SK-N-SH treated with all-trans-retinoic acid at 6 μM for 48 hours (cell line): ENCODE results near the gene MARCHF10.

Experiments used
- ATAC-seq: fragments of 200-7000 bp; cut with Tn5 transposase; 3 replicates; pipeline ENCODE4 v1.9.1; 2020; ENCODE audit warnings: mild to moderate bottlenecking, moderate library complexity
- ARNTL ChIP-seq: fragments of 450-650 bp; formaldehyde crosslinking; IDR thresholded peaks from 2 replicates; pipeline ENCODE4 v1.5.0; 2020; ENCODE audit warnings: low read depth, mild to moderate bottlenecking, moderate library complexity, borderline replicate concordance
- BACH2 ChIP-seq: fragments of 250-450 bp; sonication (Bioruptor Pico); IDR thresholded peaks from 2 replicates; pipeline ENCODE4 v1.9.0; 2021; ENCODE audit warnings: mild to moderate bottlenecking, borderline replicate concordance
- CSDC2 ChIP-seq: fragments of 250-450 bp; sonication (Bioruptor Pico); IDR thresholded peaks from 2 replicates; pipeline ENCODE4 v1.5.0; 2020; ENCODE audit warnings: mild to moderate bottlenecking, moderate library complexity
- GLIS3 ChIP-seq: fragments of 250-450 bp; sonication (Bioruptor Pico); IDR thresholded peaks from 2 replicates; pipeline ENCODE4 v1.5.0; 2020; ENCODE audit warnings: mild to moderate bottlenecking, moderate library complexity
- ISL1 ChIP-seq: fragments of 250-450 bp; sonication (Bioruptor Pico); IDR thresholded peaks from 2 replicates; pipeline ENCODE4 v2.1.2; 2022; ENCODE audit warnings: mild to moderate bottlenecking, moderate library complexity
- OSR1 ChIP-seq: fragments of 250-450 bp; sonication (Bioruptor Pico); IDR thresholded peaks from 2 replicates; pipeline ENCODE4 v1.8.0; 2022; ENCODE audit warnings: moderate library complexity, mild to moderate bottlenecking, inconsistent platforms
- PPARA ChIP-seq: fragments of 250-450 bp; sonication (Bioruptor Pico); IDR thresholded peaks from 2 replicates; pipeline ENCODE4 v1.5.0; 2020; ENCODE audit warnings: mild to moderate bottlenecking, borderline replicate concordance
- RARB ChIP-seq: fragments of 250-450 bp; sonication (Bioruptor Pico); IDR thresholded peaks from 2 replicates; pipeline ENCODE4 v1.8.0; 2021; ENCODE audit warnings: mild to moderate bottlenecking, moderate library complexity
- SNAI2 ChIP-seq: fragments of 250-450 bp; sonication (Bioruptor Pico); IDR thresholded peaks from 2 replicates; pipeline ENCODE4 v1.5.0; 2020; ENCODE audit warnings: mild to moderate bottlenecking, moderate library complexity
- TCF4 ChIP-seq: fragments of 250-450 bp; sonication (Bioruptor Pico); IDR thresholded peaks from 2 replicates; pipeline ENCODE4 v1.8.0; 2021; ENCODE audit warnings: mild to moderate bottlenecking, moderate library complexity, borderline replicate concordance
- ZC3H10 ChIP-seq: fragments of 250-450 bp; sonication (Bioruptor Pico); IDR thresholded peaks from 2 replicates; pipeline ENCODE4 v1.5.1; 2021; ENCODE audit warnings: mild to moderate bottlenecking, moderate library complexity
- ZFP3 ChIP-seq: fragments of 250-450 bp; sonication (Bioruptor Pico); IDR thresholded peaks from 2 replicates; pipeline ENCODE4 v1.5.0; 2020; ENCODE audit warnings: mild to moderate bottlenecking, moderate library complexity
- ZFP30 ChIP-seq: fragments of 450-650 bp; formaldehyde crosslinking; IDR thresholded peaks from 2 replicates; pipeline ENCODE4 v1.5.0; 2022; ENCODE audit warnings: mild to moderate bottlenecking, moderate library complexity
- ZNF565 ChIP-seq: fragments of 450-650 bp; formaldehyde crosslinking; conservative IDR thresholded peaks from 2 replicates; pipeline ENCODE4 v1.5.0; 2020; ENCODE audit warnings: low read depth, mild to moderate bottlenecking, moderate library complexity
- ZNF70 ChIP-seq: fragments of 450-650 bp; formaldehyde crosslinking; IDR thresholded peaks from 2 replicates; pipeline ENCODE4 v1.5.0; 2020; ENCODE audit warnings: mild to moderate bottlenecking, moderate library complexity
- ZNF8 ChIP-seq: fragments of 450-650 bp; formaldehyde crosslinking; IDR thresholded peaks from 2 replicates; pipeline ENCODE4 v1.5.0; 2020; ENCODE audit warnings: mild to moderate bottlenecking, moderate library complexity
- TF ChIP-seq, protein P1 (sequence below): fragments of 250-450 bp; sonication (Bioruptor Pico); IDR thresholded peaks from 2 replicates; pipeline ENCODE4 v1.8.0; 2020; ENCODE audit warnings: mild to moderate bottlenecking, moderate library complexity, borderline replicate concordance
- TF ChIP-seq, protein P2 (sequence below): fragments of 250-450 bp; sonication (Bioruptor Pico); IDR thresholded peaks from 2 replicates; pipeline ENCODE4 v1.5.1; 2020; ENCODE audit warnings: low read depth, mild to moderate bottlenecking, moderate library complexity
- TF ChIP-seq, protein P3 (sequence below): fragments of 250-450 bp; sonication (Bioruptor Pico); IDR thresholded peaks from 2 replicates; pipeline ENCODE4 v1.8.0; 2021; ENCODE audit warnings: low read depth, mild to moderate bottlenecking, moderate library complexity, borderline replicate concordance
- TF ChIP-seq, protein P4 (sequence below): fragments of 250-450 bp; sonication (Bioruptor Pico); IDR thresholded peaks from 2 replicates; pipeline ENCODE4 v1.5.1; 2021; ENCODE audit warnings: mild to moderate bottlenecking, moderate library complexity
- TF ChIP-seq, protein P5 (sequence below): fragments of 250-450 bp; sonication (Bioruptor Pico); IDR thresholded peaks from 2 replicates; pipeline ENCODE4 v1.5.0; 2020; ENCODE audit warnings: mild to moderate bottlenecking, moderate library complexity

MARCHF10 gene

DNA sequence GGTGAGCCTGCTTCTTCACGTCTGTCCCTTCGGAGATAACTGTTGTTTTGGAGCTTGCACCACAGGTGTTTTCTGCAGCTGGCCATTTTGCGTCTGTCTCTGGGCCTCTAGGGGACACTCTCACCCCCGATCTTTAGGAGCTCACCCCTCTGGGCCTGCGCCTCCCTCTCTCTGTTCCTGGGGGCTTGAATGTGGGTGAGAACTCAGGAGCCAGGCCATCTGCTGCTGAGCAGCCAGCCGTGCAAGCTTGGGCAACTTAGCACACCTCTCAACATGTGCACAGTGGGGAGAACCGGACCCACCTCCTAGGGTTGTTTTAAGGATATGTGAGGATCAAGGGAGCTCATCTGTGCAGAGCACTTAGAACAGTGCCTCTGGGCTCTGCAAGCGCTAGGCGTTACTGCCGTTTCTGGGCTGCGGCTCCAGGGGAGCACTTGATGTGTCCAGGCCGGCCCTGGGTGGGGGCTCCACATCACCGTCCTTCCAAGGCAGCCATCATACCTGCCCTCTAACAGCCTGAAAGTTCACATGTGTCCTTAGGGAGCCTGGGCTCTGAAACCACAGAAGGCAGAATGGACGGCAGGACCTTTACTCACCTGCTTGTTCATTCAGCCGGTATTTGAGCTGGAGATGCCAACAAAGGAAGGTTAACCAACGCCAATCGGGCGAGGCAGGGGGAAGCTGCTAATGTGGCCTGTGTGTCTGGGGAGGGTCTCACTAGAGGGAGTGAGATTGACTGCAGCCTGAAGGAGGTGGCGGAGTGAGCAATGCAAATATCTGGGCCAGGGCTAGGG is 114.3 kb downstream of the MARCHF10 start:
- TF ChIP-seq GLIS3 (CRISPR knock-in tag) (no peak), ZC3H10 (CRISPR knock-in tag) (no peak), CSDC2 (no peak), ZNF70 (no peak), ARNTL (no peak), ZNF565 (CRISPR knock-in tag) (no peak)
- TF ChIP-seq, protein P1, sequence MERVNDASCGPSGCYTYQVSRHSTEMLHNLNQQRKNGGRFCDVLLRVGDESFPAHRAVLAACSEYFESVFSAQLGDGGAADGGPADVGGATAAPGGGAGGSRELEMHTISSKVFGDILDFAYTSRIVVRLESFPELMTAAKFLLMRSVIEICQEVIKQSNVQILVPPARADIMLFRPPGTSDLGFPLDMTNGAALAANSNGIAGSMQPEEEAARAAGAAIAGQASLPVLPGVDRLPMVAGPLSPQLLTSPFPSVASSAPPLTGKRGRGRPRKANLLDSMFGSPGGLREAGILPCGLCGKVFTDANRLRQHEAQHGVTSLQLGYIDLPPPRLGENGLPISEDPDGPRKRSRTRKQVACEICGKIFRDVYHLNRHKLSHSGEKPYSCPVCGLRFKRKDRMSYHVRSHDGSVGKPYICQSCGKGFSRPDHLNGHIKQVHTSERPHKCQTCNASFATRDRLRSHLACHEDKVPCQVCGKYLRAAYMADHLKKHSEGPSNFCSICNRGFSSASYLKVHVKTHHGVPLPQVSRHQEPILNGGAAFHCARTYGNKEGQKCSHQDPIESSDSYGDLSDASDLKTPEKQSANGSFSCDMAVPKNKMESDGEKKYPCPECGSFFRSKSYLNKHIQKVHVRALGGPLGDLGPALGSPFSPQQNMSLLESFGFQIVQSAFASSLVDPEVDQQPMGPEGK (CRISPR knock-in tag), result no peak
- TF ChIP-seq, protein P2, sequence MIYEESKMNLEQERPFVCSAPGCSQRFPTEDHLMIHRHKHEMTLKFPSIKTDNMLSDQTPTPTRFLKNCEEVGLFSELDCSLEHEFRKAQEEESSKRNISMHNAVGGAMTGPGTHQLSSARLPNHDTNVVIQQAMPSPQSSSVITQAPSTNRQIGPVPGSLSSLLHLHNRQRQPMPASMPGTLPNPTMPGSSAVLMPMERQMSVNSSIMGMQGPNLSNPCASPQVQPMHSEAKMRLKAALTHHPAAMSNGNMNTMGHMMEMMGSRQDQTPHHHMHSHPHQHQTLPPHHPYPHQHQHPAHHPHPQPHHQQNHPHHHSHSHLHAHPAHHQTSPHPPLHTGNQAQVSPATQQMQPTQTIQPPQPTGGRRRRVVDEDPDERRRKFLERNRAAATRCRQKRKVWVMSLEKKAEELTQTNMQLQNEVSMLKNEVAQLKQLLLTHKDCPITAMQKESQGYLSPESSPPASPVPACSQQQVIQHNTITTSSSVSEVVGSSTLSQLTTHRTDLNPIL (CRISPR knock-in tag), result no peak
- ATAC-seq, result no peak

DNA sequence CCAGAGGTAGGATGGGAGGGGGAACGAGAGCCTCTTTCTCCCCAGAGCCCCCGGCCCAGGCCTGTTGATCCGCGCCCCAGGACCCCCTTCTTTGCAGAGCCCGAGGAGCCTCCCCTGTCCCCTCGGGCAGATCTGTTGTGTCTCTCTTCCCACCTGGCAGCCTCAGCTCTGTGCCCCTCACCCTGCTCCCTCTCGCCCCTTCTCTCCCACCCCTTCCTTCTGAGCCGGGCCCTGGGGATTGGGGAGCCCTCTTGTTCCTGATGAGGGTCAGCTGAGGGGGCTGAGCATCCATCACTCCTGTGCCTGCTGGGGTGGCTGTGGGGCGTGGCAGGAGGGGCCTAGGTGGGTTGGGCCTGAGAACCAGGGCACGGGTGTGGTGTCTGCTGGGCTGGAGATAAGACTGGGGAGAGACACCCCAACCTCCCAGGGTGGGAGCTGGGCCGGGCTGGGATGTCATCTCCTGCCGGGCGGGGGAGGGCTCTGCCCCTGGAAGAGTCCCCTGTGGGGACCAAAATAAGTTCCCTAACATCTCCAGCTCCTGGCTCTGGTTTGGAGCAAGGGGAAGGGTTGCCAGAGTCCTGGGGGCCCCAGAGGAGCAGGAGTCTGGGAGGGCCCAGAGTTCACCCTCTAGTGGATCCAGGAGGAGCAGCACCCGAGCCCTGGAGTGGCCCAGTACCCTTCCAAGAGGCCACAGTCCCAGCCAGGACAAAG is 115.2 kb downstream of the MARCHF10 start:
- peak; percentile 66 for ATAC-seq
- TF ChIP-seq ZC3H10 (CRISPR knock-in tag) (no peak), ZNF70 (no peak), ZFP30 (CRISPR knock-in tag) (no peak), PPARA (CRISPR knock-in tag) (no peak), SNAI2 (CRISPR knock-in tag) (no peak), BACH2 (no peak), GLIS3 (CRISPR knock-in tag) (no peak), OSR1 (CRISPR knock-in tag) (no peak), ARNTL (no peak), RARB (CRISPR knock-in tag) (no peak), ZNF565 (CRISPR knock-in tag) (no peak), ZNF8 (CRISPR knock-in tag) (no peak), ZFP3 (CRISPR knock-in tag) (no peak), ISL1 (CRISPR knock-in tag) (no peak), TCF4 (CRISPR knock-in tag) (no peak)
- TF ChIP-seq, protein P3, sequence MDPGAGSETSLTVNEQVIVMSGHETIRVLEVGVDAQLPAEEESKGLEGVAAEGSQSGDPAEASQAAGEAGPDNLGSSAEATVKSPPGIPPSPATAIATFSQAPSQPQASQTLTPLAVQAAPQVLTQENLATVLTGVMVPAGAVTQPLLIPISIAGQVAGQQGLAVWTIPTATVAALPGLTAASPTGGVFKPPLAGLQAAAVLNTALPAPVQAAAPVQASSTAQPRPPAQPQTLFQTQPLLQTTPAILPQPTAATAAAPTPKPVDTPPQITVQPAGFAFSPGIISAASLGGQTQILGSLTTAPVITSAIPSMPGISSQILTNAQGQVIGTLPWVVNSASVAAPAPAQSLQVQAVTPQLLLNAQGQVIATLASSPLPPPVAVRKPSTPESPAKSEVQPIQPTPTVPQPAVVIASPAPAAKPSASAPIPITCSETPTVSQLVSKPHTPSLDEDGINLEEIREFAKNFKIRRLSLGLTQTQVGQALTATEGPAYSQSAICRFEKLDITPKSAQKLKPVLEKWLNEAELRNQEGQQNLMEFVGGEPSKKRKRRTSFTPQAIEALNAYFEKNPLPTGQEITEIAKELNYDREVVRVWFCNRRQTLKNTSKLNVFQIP (CRISPR knock-in tag), result no peak
- TF ChIP-seq, protein P4, sequence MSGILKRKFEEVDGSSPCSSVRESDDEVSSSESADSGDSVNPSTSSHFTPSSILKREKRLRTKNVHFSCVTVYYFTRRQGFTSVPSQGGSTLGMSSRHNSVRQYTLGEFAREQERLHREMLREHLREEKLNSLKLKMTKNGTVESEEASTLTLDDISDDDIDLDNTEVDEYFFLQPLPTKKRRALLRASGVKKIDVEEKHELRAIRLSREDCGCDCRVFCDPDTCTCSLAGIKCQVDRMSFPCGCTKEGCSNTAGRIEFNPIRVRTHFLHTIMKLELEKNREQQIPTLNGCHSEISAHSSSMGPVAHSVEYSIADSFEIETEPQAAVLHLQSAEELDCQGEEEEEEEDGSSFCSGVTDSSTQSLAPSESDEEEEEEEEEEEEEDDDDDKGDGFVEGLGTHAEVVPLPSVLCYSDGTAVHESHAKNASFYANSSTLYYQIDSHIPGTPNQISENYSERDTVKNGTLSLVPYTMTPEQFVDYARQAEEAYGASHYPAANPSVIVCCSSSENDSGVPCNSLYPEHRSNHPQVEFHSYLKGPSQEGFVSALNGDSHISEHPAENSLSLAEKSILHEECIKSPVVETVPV (CRISPR knock-in tag), result no peak
- TF ChIP-seq, protein P2 (CRISPR knock-in tag), result no peak
- TF ChIP-seq, protein P1 (CRISPR knock-in tag), result no peak
- TF ChIP-seq, protein P5, sequence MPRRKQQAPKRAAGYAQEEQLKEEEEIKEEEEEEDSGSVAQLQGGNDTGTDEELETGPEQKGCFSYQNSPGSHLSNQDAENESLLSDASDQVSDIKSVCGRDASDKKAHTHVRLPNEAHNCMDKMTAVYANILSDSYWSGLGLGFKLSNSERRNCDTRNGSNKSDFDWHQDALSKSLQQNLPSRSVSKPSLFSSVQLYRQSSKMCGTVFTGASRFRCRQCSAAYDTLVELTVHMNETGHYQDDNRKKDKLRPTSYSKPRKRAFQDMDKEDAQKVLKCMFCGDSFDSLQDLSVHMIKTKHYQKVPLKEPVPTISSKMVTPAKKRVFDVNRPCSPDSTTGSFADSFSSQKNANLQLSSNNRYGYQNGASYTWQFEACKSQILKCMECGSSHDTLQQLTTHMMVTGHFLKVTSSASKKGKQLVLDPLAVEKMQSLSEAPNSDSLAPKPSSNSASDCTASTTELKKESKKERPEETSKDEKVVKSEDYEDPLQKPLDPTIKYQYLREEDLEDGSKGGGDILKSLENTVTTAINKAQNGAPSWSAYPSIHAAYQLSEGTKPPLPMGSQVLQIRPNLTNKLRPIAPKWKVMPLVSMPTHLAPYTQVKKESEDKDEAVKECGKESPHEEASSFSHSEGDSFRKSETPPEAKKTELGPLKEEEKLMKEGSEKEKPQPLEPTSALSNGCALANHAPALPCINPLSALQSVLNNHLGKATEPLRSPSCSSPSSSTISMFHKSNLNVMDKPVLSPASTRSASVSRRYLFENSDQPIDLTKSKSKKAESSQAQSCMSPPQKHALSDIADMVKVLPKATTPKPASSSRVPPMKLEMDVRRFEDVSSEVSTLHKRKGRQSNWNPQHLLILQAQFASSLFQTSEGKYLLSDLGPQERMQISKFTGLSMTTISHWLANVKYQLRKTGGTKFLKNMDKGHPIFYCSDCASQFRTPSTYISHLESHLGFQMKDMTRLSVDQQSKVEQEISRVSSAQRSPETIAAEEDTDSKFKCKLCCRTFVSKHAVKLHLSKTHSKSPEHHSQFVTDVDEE (CRISPR knock-in tag), result no peak
